Ishikawa (cell line): Measurements from ENCODE around the gene ACSBG1.

Experiments
- CEBPB ChIP-seq: IDR thresholded peaks from 2 replicates; pipeline ENCODE4 v1.6.1; 2012
- CREB1 ChIP-seq: IDR thresholded peaks from 2 replicates; pipeline ENCODE4 v1.6.1; 2012; ENCODE audit warnings: low read depth
- EGR1 ChIP-seq: IDR thresholded peaks from 2 replicates; pipeline ENCODE4 v1.6.1; 2012
- EP300 ChIP-seq: IDR thresholded peaks from 2 replicates; pipeline ENCODE4 v1.6.1; 2012; ENCODE audit warnings: borderline replicate concordance
- FOXM1 ChIP-seq: IDR thresholded peaks from 2 replicates; pipeline ENCODE4 v1.6.1; 2012; ENCODE audit warnings: low read depth, borderline replicate concordance
- MAX ChIP-seq: IDR thresholded peaks from 2 replicates; pipeline ENCODE4 v1.6.1; 2012
- NFIC ChIP-seq: IDR thresholded peaks from 2 replicates; pipeline ENCODE4 v1.6.1; 2012
- RAD21 ChIP-seq: IDR thresholded peaks from 2 replicates; pipeline ENCODE4 v1.6.1; 2012; ENCODE audit warnings: low read depth
- REST ChIP-seq: IDR thresholded peaks from 2 replicates; pipeline ENCODE4 v1.6.1; 2012; ENCODE audit warnings: low read depth, mild to moderate bottlenecking
- TAF1 ChIP-seq: IDR thresholded peaks from 2 replicates; pipeline ENCODE4 v1.6.1; 2012; ENCODE audit warnings: low read depth, mild to moderate bottlenecking
- TCF12 ChIP-seq: IDR thresholded peaks from 2 replicates; pipeline ENCODE4 v1.6.1; 2012; ENCODE audit warnings: low read depth
- TEAD4 ChIP-seq: IDR thresholded peaks from 2 replicates; pipeline ENCODE4 v1.6.1; 2012
- USF1 ChIP-seq: IDR thresholded peaks from 2 replicates; pipeline ENCODE4 v1.6.1; 2012
- YY1 ChIP-seq: IDR thresholded peaks from 2 replicates; pipeline ENCODE4 v1.6.1; 2012; ENCODE audit warnings: low read depth
- ZBTB7A ChIP-seq: IDR thresholded peaks from 2 replicates; pipeline ENCODE4 v1.6.1; 2012; ENCODE audit warnings: low read depth

Gene ACSBG1

GRCh38 chr15:78232951-78233350, 1.4 kb downstream of the ACSBG1 start:
- TF ChIP-seq TAF1 = no peak
- no peak for TF ChIP-seq ZBTB7A
- no peak for TF ChIP-seq EGR1
- no peak for TF ChIP-seq CREB1
- no peak for TF ChIP-seq REST
- no peak for TF ChIP-seq TCF12
- no peak for TF ChIP-seq NFIC
- no peak for TF ChIP-seq MAX
- no peak for TF ChIP-seq RAD21
- TF ChIP-seq YY1 = no peak
- no peak for TF ChIP-seq TEAD4

GRCh38 chr15:78229431-78230406, 4.6 kb downstream of the ACSBG1 start:
- TF ChIP-seq RAD21 = no peak
- TF ChIP-seq TEAD4 = no peak
- no peak for TF ChIP-seq TAF1
- no peak for TF ChIP-seq EP300
- no peak for TF ChIP-seq ZBTB7A
- no peak for TF ChIP-seq YY1
- TF ChIP-seq USF1 = no peak

- no peak for TF ChIP-seq TCF12
- TF ChIP-seq USF1 = no peak
- no peak for TF ChIP-seq ZBTB7A
- TF ChIP-seq REST = no peak
Measured at GRCh38 chr15:78228356-78228996, 5.9 kb downstream of the ACSBG1 start.

GRCh38 chr15:78225783-78226541, 8.4 kb downstream of the ACSBG1 start:
- TF ChIP-seq EP300 = no peak
- no peak for TF ChIP-seq EGR1
- TF ChIP-seq TEAD4 = no peak
- no peak for TF ChIP-seq USF1
- no peak for TF ChIP-seq CEBPB
- TF ChIP-seq FOXM1 = no peak
- no peak for TF ChIP-seq TCF12
- no peak for TF ChIP-seq MAX
- no peak for TF ChIP-seq RAD21
- TF ChIP-seq CREB1 = no peak
- TF ChIP-seq REST = no peak
- no peak for TF ChIP-seq ZBTB7A
- no peak for TF ChIP-seq YY1
- no peak for TF ChIP-seq NFIC
- TF ChIP-seq TAF1 = no peak
